Measurements from ENCODE around the gene CHST4. TPM values are rescaled to one million over a fixed set of nuclear protein-coding genes. Genes with fewer than 3 reads are reported as not detected.

The CHST4 gene
- not detected for total RNA-seq

- no peak for TF ChIP-seq CTCF (IDR thresholded peaks at IDR 0.05)
- no peak within 1 kb of the TSS for H3K4me3 ChIP-seq
- H3K9me3 ChIP-seq = no peaks in the 10 kb centered on the region
- H3K27ac ChIP-seq = no peak within 1 kb of the TSS
- DNase-seq (ENCODE audit: low spot score) (no peak), ATAC-seq (ENCODE audit: insufficient number of reproducible peaks, low FRiP score, low read depth) (no peak)
- no peaks in the 10 kb centered on the region for H3K27me3 ChIP-seq (replicated peaks; ENCODE audit: insufficient read depth)
- H3K36me3 ChIP-seq = no peaks in the 10 kb centered on the region
- H3K4me1 ChIP-seq (ENCODE audit: control insufficient read depth in 1 of 2, low read depth in 2 of 2) = no peaks in the 10 kb centered on the region
Measured at GRCh38 chr16:71526111-71526631, at the start of gene CHST4. Gene CHST4 (plus strand): TSS chr16:71526426. CDS start chr16:71536678, 10,252 bp downstream.

DNA sequence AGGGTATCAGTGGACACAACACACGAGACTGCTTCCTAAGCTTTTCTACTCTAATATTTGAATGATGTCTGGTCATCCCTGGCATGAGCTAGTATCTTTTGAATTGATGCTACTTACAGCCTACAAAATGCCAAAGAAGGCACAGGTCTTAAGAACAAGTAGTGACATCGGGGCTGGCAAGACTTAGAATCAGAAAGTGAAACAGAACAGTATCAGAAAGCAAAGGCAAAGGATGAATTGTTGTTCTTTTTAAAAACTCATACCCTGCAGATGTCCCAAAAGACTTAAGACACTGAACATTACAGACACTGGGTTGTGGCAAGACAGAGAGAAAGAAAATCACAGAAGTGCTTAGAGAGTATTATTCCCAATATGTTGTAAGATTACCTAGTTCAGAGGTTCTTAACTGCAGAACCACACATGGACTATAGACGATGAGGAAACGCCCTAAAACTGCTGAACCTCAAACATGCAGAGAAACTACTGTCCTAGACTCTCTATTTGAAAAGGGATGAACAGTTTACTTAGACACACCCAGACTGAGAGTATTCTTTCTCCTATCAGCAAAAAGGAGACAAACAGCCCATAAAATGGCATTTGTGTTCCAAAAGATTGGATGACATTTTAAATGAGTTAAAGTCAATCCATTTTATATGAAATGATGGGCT lies 49.6 kb upstream of the CHST4 start:
- DNase-seq (ENCODE audit: low spot score) = no peak

DNA sequence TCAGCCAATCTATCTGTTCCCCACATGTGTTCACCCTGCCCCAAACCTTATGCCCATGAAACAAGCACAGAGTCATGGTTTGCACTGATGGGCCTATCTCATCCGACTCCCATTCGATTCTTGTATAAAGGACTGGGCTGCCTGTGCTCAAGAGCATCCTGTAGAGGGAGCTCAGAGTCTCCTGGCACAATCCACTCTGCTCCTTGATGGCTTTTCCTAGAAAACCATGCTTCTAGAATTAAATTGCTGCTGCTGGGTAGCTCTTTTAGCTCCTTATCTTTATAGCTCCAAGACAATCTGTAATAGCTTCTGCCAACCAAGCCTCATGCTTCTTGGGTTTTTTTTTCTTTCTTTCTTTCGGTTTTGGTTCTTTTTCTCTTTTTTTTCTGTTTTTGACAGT lies 46.8 kb upstream of the CHST4 start:
- H3K27ac ChIP-seq = no peak overlapping the region
- TF ChIP-seq CTCF (IDR thresholded peaks at IDR 0.05) = peak; percentile 11
- H3K9me3 ChIP-seq = no peaks in the 10 kb centered on the region
- peaks cover 3 to 5% of the 10 kb centered on the region in 2 donors for H3K4me1 ChIP-seq (ENCODE audit: control insufficient read depth in 1 of 2, low read depth in 2 of 2)
- ATAC-seq (ENCODE audit: insufficient number of reproducible peaks, low FRiP score, low read depth) (no peak), DNase-seq (ENCODE audit: low spot score) (no peak)
- peaks cover 15% of the 10 kb centered on the region for H3K36me3 ChIP-seq
- no peaks in the 10 kb centered on the region for H3K27me3 ChIP-seq (replicated peaks; ENCODE audit: insufficient read depth)
- no peak overlapping the region for H3K4me3 ChIP-seq

More for the DNA sequence above, 49.6 kb upstream of the CHST4 start:
- no peak for ATAC-seq (ENCODE audit: insufficient number of reproducible peaks, low FRiP score, low read depth)
- peaks cover 15% of the 10 kb centered on the region for H3K36me3 ChIP-seq
- H3K9me3 ChIP-seq = no peaks in the 10 kb centered on the region
- H3K4me3 ChIP-seq = no peak overlapping the region
- TF ChIP-seq CTCF (IDR thresholded peaks at IDR 0.05) = no peak
- H3K27me3 ChIP-seq (replicated peaks; ENCODE audit: insufficient read depth) = no peaks in the 10 kb centered on the region
- H3K27ac ChIP-seq = no peak overlapping the region
- no peaks in the 10 kb centered on the region for H3K4me1 ChIP-seq (ENCODE audit: control insufficient read depth in 1 of 2, low read depth in 2 of 2)

- no peaks in the 10 kb centered on the region for H3K9me3 ChIP-seq
- H3K27ac ChIP-seq = no peak overlapping the region
- TF ChIP-seq CTCF (IDR thresholded peaks at IDR 0.05) = no peak
- peaks cover 3 to 10% of the 10 kb centered on the region in 2 donors for H3K4me1 ChIP-seq (ENCODE audit: control insufficient read depth in 1 of 2, low read depth in 2 of 2)
- H3K27me3 ChIP-seq (replicated peaks; ENCODE audit: insufficient read depth) = no peaks in the 10 kb centered on the region
- ATAC-seq (ENCODE audit: insufficient number of reproducible peaks, low FRiP score, low read depth) (no peak), DNase-seq (ENCODE audit: low spot score) (no peak)
- H3K36me3 ChIP-seq = peaks cover 15% of the 10 kb centered on the region
- no peak overlapping the region for H3K4me3 ChIP-seq
Measured at GRCh38 chr16:71480956-71481355, 45.3 kb upstream of the CHST4 start.

DNA sequence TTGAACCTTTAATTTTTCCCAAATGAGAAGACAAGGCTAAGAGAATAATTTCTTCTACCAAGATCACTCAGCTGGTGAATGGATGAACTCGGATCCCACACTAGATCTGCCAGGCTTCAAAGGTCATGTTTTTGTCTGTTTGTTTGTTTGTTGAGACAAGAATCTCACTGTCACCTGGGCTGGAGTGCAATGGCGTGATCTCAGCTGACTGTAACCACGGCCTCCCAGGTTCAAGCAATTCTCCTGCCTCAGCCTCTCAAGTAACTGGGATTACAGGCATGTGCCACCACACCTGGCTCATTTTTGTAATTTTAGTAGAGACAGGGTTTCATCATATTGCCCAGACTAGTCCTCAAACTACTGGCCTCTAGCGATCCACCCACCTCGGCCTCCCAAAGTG lies 43.7 kb upstream of the CHST4 start:
- H3K4me1 ChIP-seq (ENCODE audit: control insufficient read depth in 1 of 2, low read depth in 2 of 2) = peaks cover 3 to 10% of the 10 kb centered on the region in 2 donors
- no peak for DNase-seq (ENCODE audit: low spot score)
- no peak overlapping the region for H3K4me3 ChIP-seq
- TF ChIP-seq CTCF (IDR thresholded peaks at IDR 0.05) = no peak
- peaks cover 8% of the 10 kb centered on the region for H3K36me3 ChIP-seq
- ATAC-seq (ENCODE audit: insufficient number of reproducible peaks, low FRiP score, low read depth) = no peak
- no peak overlapping the region for H3K27ac ChIP-seq
- H3K9me3 ChIP-seq = no peaks in the 10 kb centered on the region
- H3K27me3 ChIP-seq (replicated peaks; ENCODE audit: insufficient read depth) = no peaks in the 10 kb centered on the region

Measured in thoracic aorta (tissue), 2 donors.